ENCODE results near the gene MACROD1.

DNA sequence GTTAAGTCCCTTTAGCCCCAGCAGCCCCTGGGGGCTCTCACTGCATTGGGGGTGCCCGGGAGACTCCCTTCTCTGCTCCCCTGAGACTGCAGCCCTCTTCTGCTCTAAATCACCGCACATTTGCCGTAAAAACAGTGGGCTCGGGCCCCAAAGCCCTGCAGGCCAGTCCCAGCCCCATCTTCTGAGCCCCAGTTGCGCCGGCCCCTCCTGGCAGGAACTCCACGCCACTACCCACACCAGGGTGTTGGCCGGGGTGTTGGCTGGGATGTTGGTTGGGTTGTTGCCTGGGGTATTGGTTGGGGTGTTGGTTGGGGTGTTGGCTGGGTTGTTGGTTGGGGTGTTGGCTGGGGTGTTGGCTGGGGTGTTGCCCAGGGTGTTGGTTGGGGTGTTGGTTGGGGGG, 156.2 kb downstream of the MACROD1 start:
- TF ChIP-seq, protein P1, sequence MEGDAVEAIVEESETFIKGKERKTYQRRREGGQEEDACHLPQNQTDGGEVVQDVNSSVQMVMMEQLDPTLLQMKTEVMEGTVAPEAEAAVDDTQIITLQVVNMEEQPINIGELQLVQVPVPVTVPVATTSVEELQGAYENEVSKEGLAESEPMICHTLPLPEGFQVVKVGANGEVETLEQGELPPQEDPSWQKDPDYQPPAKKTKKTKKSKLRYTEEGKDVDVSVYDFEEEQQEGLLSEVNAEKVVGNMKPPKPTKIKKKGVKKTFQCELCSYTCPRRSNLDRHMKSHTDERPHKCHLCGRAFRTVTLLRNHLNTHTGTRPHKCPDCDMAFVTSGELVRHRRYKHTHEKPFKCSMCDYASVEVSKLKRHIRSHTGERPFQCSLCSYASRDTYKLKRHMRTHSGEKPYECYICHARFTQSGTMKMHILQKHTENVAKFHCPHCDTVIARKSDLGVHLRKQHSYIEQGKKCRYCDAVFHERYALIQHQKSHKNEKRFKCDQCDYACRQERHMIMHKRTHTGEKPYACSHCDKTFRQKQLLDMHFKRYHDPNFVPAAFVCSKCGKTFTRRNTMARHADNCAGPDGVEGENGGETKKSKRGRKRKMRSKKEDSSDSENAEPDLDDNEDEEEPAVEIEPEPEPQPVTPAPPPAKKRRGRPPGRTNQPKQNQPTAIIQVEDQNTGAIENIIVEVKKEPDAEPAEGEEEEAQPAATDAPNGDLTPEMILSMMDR (IDR thresholded peaks at IDR 0.05): no peak
- no peak for TF ChIP-seq POLR2AphosphoS5 (IDR thresholded peaks at IDR 0.05; ENCODE audit: insufficient read depth in 1 of 2, low read depth in 1 of 2)
- no peak for TF ChIP-seq POLR2A (IDR thresholded peaks at IDR 0.05)
